ENCODE measurements around the gene PAN2.
A peak's percentile ranks its signal among the peaks of the same experiment; 100 is the strongest.
"Not testable (repeated sequence)": the region's sequence is repeated elsewhere in the genome, so short reads cannot be mapped to it uniquely, and the experiment has no call there.

The PAN2 gene, protein sequence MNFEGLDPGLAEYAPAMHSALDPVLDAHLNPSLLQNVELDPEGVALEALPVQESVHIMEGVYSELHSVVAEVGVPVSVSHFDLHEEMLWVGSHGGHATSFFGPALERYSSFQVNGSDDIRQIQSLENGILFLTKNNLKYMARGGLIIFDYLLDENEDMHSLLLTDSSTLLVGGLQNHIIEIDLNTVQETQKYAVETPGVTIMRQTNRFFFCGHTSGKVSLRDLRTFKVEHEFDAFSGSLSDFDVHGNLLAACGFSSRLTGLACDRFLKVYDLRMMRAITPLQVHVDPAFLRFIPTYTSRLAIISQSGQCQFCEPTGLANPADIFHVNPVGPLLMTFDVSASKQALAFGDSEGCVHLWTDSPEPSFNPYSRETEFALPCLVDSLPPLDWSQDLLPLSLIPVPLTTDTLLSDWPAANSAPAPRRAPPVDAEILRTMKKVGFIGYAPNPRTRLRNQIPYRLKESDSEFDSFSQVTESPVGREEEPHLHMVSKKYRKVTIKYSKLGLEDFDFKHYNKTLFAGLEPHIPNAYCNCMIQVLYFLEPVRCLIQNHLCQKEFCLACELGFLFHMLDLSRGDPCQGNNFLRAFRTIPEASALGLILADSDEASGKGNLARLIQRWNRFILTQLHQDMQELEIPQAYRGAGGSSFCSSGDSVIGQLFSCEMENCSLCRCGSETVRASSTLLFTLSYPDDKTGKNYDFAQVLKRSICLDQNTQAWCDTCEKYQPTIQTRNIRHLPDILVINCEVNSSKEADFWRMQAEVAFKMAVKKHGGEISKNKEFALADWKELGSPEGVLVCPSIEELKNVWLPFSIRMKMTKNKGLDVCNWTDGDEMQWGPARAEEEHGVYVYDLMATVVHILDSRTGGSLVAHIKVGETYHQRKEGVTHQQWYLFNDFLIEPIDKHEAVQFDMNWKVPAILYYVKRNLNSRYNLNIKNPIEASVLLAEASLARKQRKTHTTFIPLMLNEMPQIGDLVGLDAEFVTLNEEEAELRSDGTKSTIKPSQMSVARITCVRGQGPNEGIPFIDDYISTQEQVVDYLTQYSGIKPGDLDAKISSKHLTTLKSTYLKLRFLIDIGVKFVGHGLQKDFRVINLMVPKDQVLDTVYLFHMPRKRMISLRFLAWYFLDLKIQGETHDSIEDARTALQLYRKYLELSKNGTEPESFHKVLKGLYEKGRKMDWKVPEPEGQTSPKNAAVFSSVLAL

DNA sequence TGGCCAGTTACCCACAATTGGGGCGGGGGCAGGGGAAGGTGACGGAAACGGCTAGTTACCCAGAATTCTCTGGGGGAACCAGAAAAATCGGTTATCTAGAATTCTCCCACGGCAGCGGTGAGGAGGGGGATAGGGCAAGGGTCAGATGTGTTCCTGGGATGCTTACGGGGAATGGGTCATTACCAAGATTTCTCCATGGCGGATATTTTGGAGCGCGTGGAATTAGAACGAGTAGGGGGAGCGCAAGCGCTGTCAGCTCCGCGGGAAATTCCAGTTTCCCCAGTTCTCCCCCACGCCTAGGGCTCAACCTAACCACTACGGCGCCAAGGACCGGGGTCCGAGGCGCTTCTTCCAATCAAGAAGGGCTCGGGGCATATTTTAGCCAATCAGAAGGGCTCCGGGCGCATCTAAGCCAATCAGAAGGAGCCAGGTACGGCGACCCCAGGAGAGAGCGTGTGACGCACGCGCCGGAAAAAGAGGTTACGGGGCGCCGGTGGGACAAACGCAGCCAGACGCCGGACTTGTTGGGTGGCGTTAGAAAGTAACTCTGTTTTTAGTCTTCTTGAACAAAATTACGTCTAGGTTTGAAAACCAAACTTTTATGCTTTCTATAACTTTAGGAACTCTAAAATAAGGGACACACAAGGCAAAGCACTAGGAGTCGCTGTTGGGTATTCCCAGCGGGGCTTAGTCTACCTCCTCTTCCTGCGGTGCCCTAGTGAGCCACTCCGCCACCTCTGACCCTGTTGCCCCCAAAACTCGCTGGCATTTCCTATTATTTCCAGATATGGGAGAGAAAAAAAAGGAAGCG lies at the start of gene PAN2:
TSS of gene PAN2 (minus strand) at position 322 of the 811 bp plus-strand sequence. CDS start 906 bp downstream, outside the sequence.
- peak; percentile 99 for DNase-seq

DNA sequence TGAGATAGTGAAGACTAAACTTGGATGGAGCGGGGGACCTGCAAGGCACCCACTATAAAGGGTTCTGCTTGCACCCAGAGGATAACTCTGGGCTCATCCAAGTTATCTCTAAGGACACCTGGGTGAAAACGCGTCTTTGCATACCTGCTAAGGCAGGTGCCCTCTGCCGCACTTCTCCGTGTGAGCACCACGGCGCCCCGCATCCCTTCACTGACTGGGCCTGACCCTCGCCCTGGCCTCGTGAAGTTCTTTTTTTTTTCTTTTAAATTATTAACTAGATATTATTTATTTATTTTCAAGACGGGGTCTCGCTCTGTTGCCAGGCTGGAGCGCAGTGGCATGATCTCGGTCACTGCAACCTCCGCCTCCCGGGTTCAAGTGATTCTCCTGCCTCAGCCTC lies 48.8 kb upstream of the PAN2 start:
- DNase-seq = no peak

DNA sequence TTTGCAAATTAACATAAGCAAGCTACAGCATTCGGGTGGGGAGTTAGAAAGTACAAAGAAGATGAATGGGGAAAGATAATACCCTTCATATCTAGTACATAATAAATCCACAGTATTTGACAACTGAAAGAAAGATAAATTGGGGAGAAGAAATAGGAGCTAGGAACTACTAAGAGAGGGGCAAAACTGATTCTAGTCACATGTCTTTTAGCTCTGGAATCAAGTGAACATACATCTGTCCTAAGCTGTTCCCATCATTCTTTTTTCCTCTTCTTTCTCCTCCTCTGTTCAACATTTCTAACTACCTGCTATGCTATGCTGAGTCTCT lies 44.2 kb upstream of the PAN2 start:
- no peak for DNase-seq

DNA sequence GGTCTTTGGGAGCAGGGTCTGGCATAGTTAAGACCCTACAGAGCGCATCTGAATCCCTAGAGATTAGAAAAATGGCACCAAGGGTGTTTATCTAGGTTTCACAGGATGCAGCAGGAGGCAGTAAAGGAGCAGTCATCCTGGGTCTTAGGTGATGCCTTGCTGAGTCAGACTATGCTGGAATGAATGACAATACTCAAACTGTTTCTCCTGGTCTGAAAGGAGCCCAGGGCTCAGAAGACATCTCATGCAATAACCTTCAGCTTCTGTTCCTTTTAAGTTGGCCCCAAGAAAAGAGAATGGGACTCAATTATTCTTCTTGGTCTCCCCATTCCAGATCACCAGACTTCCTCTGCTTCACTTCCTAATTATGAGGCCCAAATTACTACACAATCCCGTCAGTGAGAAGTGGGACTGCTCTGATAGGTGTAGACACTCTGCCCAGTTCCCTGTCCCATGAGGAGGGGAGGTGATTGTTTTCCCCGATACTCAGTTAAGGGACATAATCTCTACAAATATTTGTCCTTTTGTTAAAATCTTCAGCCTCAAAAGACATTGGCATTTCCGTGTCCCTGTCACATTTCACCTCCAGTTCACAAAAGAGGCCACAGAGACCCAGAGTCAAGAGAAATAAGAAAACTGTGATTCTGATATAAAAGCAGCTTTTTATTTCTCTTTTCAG lies 43.6 kb upstream of the PAN2 start:
- no peak for DNase-seq

DNA sequence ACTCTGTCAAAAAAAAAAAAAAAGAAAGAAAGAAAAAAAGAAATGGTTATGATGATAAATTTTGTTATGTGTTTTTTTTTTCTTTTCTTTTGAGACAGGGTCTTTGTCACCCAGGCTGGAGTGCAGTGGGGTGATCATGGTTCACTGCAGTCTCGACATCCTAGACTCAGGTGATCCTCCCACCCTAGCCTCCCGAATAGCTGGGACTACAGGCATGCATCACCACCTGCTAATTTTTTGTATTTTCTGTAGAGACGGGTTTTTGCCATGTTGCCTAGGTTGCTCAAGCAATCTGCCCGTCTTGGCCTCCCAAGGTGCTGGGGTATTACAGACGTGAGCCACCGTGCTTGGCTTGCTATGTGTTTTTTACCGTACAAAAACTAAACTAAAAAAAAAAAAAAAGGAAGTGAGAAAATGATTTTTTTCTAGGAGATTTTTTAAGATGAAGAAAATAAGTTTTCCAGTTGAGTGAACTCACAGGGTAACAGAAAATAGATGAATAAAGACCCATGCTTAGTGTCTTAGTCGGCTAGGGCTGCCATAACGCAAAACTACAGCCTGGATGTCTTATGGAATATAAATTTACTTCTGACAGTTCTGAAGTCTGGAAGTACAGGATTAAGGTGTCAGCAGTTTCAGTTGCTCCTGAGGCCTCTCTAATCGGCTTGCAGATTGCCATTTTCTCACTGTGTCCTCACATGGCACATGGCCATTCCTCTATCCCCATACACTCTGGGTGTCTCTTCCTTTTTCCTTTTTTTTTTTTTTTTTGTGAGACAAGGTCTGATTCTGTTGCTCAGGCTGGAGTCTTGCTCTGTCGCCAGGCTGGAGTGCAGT lies 42.0 kb upstream of the PAN2 start:
- no peak for DNase-seq

DNA sequence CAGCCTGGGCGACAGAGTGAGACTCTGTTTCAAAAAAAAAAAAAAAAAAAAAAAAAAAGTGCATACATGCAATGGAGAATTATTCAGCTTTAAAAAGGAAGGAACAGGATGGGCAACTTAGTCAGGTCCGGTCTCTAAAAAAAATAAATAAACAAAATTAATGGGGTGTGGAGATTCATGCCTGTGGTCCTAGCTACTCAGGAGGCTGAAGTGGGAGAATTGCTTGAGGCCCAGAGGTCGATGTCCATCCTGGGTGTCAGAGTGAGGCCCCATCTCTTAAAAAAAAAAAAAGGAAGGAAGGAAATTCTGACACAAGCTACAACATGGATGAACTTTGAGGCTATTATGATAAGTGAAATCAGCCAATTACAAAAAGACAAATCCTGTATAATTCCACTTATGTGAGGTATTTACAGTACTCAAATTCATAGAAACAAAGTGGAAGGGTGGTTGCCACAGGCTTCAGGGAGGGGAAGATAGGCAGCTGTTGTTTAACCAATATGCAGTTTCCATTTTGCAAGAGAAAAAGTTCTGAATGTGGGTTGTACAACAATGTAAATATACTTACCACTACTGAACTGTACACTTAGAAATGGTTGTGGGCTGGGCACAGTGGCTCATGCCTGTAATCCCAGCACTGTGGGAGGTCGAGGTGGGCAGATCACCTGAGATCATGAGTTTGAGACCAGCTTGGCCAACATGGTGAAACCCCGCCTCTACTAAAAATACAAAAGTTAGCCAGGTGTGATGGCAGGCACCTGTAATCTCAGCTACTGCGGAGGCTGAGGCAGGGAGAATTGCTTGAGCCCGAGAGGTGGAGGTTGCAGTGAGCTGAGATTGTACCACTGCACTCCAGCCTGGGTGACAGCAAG lies 41.2 kb upstream of the PAN2 start:
- no peak for DNase-seq

DNA sequence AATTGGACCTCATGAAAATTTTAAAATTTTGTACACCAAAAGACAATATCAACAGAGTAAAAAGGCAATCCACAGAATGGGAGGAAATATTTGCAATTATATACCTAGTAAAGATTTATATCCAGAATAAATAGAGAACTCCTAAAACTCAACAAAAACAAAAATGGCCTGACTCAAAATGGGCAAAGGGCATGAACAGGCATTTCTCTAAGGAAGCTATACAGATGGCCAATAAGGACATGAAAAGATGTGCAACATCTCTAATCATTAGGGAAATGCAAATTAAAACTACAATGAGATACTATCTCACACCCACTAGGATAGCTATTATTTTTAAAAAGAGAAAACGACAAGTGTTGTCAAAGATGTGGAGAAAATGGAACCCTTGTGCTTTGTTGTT lies 39.7 kb upstream of the PAN2 start:
- no peak for DNase-seq

DNA sequence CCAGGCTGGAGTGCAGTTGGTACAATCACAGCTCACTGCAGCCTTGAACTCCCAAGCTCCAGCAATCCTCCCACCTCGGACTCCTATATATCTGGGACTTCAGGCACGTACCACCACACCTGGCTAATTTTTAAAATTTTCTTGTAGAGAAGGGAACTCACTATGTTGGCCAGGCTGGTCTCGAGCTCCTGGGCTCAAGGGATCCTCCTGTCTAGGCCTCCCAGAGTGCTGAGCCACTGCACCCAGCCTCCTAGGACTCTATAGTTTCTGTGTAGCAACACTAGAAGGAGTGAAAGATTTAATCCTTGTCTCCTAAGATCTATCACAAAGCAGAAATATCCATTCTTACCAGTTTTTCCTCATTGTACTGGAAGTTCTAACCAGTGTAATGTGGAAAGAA lies 33.1 kb upstream of the PAN2 start:
- no peak for DNase-seq

DNA sequence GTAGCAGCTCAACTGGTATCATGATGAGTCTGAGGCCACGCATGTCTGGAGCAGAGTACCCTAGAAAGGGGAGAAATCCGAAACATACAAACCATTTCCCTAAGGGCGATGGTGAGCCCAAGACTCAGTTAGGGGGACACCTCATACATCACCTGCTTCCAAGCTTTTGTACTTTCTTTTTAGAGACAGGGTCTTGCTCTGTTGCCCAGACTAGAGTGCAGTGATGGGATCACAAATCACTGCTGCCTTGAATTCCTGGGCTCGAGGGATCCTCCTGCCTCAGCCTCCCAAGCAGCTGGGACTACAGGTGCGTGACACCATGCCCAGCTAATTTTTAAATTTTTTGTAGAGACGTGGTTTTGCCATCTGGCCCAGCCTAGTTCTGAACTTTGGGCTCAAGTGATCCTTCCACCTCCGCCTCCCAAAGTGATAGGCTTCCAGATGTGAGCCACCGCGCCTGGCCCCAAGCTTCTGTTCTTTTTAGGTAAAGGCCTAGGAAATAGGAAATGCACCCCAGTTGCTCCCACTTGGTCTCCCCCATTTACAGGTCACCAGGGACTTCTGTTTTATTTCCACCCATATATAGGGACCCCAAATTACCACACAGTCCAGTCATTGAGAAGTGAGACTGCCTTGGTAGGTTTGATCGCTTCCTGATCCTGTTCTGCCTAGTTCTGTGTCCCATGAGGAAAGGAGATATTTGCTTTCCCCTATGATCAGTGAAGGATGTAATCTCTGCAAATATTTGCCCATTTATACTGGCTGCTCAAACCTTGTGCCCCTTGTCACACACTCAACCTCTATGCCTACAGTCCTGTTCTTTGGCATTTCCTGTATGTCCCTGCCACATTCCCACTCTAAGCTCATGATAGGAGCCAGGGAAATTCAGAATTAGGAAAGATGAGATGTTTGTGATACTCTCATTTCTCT lies 28.6 kb upstream of the PAN2 start, which contains the start of gene APOF:
TSS of gene APOF (minus strand) at position 728 of the 930 bp plus-strand sequence. CDS start at position 616, 112 bp downstream.
- no peak for DNase-seq

DNA sequence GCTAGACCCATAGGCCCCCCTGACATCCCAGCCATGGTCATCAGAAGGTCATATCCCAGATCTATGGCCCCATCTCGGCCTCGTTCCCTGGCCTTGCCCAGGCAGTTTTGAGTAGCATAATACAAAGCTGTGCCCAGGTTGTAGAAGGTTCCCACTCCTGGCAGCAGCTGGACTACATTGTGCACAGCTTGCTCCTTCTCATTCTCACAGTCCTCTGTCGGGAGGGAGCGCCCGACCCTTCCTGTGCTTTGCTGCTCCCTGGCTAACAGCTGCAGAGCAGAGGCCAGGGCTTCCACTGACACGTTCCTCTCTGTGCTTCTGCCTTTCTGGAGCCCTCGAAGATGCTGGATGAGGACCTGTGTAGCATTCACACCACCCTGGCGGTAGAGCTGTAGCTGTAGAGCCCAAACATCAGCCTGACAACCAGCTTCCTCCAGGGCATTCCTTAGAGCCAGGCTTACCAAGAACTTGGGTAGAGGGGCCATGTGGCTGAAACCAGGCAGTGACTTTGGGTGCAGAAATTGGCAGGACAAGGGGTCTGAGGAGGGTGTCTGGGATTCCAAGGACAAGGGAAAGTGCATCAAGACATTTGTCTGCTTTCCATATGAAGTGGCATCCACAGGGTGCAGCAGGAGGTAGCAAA lies 27.8 kb upstream of the PAN2 start:
- DNase-seq = no peak

DNA sequence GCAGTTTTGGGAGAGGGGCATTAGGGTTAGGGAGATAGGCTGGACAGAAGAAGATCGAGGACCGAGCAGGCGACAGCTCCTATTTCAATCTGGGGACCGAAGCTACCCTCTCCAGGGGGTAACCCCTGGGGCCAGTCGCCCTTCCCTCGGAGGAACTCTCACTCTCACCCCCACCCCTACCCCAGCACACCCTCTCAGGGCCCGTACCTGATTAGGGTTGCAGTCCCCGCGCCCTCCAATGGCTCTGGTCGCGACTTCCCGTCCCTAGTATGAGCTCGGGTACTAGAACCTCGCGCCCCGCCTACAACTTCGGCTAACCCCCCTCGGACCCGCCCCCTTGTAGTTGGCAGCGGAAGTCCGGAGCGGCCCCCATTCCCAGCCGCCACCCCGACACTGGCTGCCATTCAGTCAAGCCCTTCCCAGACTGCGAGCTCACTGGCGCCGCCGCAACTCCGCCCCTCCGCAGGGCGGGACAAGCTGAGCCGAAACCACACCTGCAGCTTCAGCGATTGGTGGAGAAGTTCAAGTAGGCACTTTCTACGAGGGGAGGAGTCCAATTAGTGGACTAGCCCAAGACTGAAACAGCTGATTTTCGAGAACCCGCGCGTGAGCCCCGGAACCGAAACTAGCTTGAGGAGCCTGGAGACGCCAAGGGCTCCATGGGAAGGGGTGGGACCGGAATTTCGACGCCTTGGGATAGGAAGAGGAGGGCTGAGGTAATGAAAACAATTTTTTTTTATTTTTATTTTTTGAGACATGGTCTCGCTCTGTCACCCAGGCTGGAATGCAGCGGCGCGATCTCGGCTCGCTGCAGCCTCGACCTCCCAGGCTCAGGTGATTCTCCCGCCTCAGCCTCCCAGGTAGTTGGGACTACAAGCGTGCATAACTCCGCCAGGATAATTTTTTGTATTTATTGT lies 26.3 kb upstream of the PAN2 start, which contains the start of gene STAT2:
TSS of gene STAT2 (minus strand) at position 257 of the 917 bp plus-strand sequence. CDS start 3,536 bp downstream, outside the sequence.
- peak; percentile 100 for DNase-seq

DNA sequence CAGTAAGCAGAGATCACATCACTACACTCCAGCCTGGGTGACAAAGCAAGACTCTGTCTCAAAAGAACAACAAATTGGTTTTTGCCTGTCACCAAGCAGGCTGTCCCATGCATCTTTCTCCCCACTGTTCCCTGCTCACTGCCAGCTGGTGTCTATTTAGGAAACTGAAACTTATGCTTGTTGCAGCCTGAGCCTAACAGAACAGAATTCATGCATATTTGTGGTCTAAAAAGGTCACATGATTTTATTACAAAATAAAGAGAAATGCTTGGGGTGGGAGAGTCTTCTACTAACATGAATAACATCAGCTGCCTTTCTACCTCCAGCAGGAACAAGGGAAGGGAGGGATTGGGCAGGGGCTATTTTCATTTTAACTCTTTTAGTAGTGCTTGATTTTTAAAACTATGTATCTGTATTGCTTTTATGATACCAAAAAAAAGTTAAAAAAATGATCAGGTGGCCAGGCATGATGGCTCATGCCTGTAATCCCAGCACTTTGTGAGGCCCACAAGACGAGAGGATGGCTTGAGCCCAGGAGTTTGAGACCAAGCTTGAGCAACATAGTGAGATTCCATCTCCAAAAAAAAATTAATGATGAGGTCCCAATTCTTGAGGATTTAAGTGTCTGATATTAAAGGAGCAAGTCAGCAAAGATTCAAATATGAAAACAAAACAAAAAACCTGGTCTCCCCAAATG lies 25.2 kb upstream of the PAN2 start:
- DNase-seq = peak; percentile 84

DNA sequence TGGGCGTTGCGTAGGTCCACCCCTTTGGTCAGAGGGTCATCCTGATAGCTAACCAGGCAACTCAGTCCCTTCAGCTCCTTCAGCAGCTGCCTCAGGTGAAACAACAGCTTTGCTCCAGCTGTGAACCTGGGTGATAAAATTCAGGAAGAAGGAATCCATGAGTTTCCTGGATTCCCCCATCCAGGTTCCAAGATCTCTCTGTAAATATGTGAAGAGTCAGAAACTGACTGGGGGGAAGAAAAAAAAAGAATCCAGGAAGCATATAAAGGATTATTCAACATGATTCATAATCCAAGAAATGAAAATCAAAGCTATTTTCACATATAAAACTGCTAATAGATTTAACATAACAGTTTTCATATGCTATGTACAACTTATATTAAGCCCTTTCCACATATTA lies 17.5 kb upstream of the PAN2 start:
- DNase-seq = no peak

DNA sequence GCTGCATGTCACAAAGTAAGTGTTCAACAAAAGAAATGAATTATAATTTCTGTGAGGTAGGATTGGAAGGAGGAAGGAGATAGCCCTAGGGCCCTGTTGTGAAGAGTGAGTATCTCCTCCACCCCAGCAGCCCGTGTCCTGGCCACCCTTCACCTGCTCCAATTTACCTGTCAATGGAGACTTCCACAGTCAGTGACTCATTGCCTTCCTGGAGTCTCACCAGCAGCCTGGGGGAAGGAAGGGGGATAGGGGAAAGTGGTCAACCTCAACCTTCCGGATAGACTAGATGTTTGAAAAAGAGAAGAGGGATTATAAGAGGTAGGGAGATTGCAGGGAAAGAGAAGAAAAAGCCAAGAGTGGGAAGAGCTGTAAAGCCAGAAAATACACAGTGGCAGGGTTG lies 16.9 kb upstream of the PAN2 start:
- DNase-seq = no peak

DNA sequence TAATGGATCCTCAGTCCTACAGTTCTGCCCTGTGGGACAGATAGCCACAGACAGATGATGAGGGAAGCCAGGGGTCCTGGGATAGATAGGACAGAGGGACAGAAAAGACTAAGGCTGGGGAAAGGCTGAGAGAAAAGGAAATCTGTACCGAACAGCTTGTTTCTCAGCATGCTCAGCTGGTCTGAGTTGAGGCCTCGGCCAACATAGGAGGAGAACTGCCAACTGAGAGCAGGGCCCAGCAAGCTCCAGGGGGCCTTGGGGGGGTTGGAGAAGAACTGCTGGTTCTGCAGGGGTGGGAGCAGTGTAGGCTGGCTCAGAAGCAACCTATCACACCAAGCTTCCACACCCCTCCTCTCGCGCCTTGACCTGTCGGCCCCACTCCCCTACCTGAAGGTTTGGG lies 15.0 kb upstream of the PAN2 start:
- DNase-seq = no peak

DNA sequence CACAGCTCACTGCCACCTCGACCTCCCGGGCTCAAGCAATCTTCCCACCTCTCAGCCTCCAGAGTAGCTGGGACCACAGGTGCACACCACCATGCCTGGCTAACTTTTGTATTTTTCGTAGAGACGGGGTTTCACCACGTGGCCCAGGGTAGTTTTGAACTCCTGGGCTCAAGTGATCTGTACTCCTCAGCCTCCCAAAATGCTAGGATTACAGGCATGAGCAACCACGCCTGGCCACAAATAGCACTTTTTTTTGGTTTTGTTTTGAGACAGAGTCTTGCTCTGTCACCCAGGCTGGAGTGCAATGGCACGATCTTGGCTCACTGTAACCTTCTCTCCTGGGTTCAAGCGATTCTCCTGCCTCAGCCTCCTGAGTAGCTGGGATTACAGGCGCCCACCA lies 13.5 kb upstream of the PAN2 start:
- DNase-seq = not testable (repeated sequence)
